Naive thymus-derived CD4-positive, alpha-beta T cell (primary cell): Measurements from ENCODE around the gene KRTAP4-3. TPM values are rescaled to one million over a fixed set of nuclear protein-coding genes. Genes with fewer than 3 reads are reported as not detected.
"Not testable (repeated sequence)": the region's sequence is repeated elsewhere in the genome, so short reads cannot be mapped to it uniquely, and the experiment has no call there.

ENCODE experiments used
- ATAC-seq: fragments of 150-1000 bp; cut with Tn5 transposase; 2 replicates; pipeline ENCODE4 v1.10.0; 2021; ENCODE audit warnings: mild to moderate bottlenecking, moderate library complexity
- CTCF ChIA-PET: fragments of 350-600 bp; sonication (Branson Sonifier 250); formaldehyde crosslinking; loops from one replicate; lab custom pipeline; 2021; ENCODE audit warnings: antibody characterized with exemption; lab: Charles Lee
- POLR2A ChIA-PET: fragments of 350-600 bp; sonication (Branson Sonifier 250); formaldehyde crosslinking; loops from one replicate; lab custom pipeline; 2021; ENCODE audit warnings: antibody characterized with exemption, inconsistent platforms; lab: Charles Lee
- DNase-seq, 9 donors: peaks; one replicate each; pipeline versions ENCODE4 v3.0.0 to v3.0.0-alpha.2; 2020 to 2022; ENCODE audit warnings: mixed read lengths in 1 of 9
- H3K27ac ChIP-seq: one replicate; pipeline ENCODE4 v1.7.0; 2013; ENCODE audit warnings: mild to moderate bottlenecking, low read depth, low read length, moderate library complexity
- H3K27me3 ChIP-seq, 2 donors: one replicate each; pipeline ENCODE4 v1.7.0; 2013; ENCODE audit warnings: low read length in 2 of 2, mild to moderate bottlenecking in 2 of 2, moderate library complexity in 2 of 2; ENCODE audit not compliant: control insufficient read depth in 2 of 2, insufficient read depth in 2 of 2
- H3K36me3 ChIP-seq, 3 experiments: 1 replicate in 2 of 3; 2 replicates in 1 of 3; pipeline ENCODE4 v1.7.0; 2013; ENCODE audit warnings: low read length in 3 of 3, mild to moderate bottlenecking in 3 of 3, moderate library complexity in 1 of 3; ENCODE audit not compliant: insufficient read depth in 3 of 3, control insufficient read depth in 2 of 3
- H3K4me1 ChIP-seq, 2 donors: one replicate each; pipeline ENCODE4 v1.7.0; 2013; ENCODE audit warnings: low read length in 2 of 2, mild to moderate bottlenecking in 2 of 2, moderate library complexity in 1 of 2; ENCODE audit not compliant: control insufficient read depth in 2 of 2, insufficient read depth in 2 of 2
- H3K4me3 ChIP-seq: 2 replicates; pipeline ENCODE4 v1.7.0; 2013; ENCODE audit warnings: mild to moderate bottlenecking, low read length
- H3K9me3 ChIP-seq, 3 experiments: 1 replicate in 2 of 3; 2 replicates in 1 of 3; pipeline ENCODE4 v1.7.0; 2013; ENCODE audit warnings: low read length in 3 of 3; ENCODE audit not compliant: control insufficient read depth in 2 of 3
- H3K27ac Mint-ChIP-seq, 9 donors: one replicate each; pipeline ENCODE4 v1.8.0; 2020 to 2022; ENCODE audit warnings: mixed read lengths in 9 of 9, mild to moderate bottlenecking in 8 of 9, moderate library complexity in 5 of 9, inconsistent platforms in 2 of 9
- H3K27me3 Mint-ChIP-seq, 5 donors: one replicate each; pipeline ENCODE4 v1.8.0; 2021 to 2022; ENCODE audit warnings: mixed read lengths in 5 of 5, mild to moderate bottlenecking in 1 of 5
- H3K36me3 Mint-ChIP-seq, 5 donors: one replicate each; pipeline ENCODE4 v1.8.0; 2020 to 2022; ENCODE audit warnings: mixed read lengths in 5 of 5, mild to moderate bottlenecking in 3 of 5, inconsistent platforms in 1 of 5
- H3K4me1 Mint-ChIP-seq, 7 donors: one replicate each; pipeline ENCODE4 v1.8.0; 2020 to 2022; ENCODE audit warnings: mixed read lengths in 7 of 7, mild to moderate bottlenecking in 3 of 7, inconsistent platforms in 1 of 7
- H3K4me3 Mint-ChIP-seq, 10 donors: one replicate each; pipeline ENCODE4 v1.8.0; 2020 to 2022; ENCODE audit warnings: mild to moderate bottlenecking in 10 of 10, mixed read lengths in 10 of 10, moderate library complexity in 6 of 10, inconsistent platforms in 2 of 10
- H3K9me3 Mint-ChIP-seq, 11 donors: one replicate each; pipeline ENCODE4 v1.8.0; 2020 to 2022; ENCODE audit warnings: mixed read lengths in 11 of 11, mild to moderate bottlenecking in 4 of 11, inconsistent platforms in 1 of 11, moderate library complexity in 1 of 11
- intact Hi-C, 2 donors: fragments of 100-400 bp; cut with micrococcal nuclease; formaldehyde crosslinking; loops; one replicate each; pipeline ENCODE4 v1.15.1; 2023
- polyA plus RNA-seq, 2 donors: library from polyadenylated mRNA; unstranded; fragments of 300-500 nt; fragmentation: Illumina TruSeq; gene quantifications; one replicate each; pipeline ENCODE4 v1.2.3, GENCODE V29; 2021
- total RNA-seq, 6 experiments: library from RNA in 5 of 6; stranded (reverse) in 5 of 6; gene quantifications; 1 replicate in 5 of 6; 2 replicates in 1 of 6; pipeline ENCODE4 v1.2.3 and lab custom pipeline; 2021 to 2026

The KRTAP4-3 gene
- total and polyA plus RNA-seq, 7 experiments from 2014 or later = not detected

GRCh38 chr17:41148971-41149651, 18.9 kb downstream of the KRTAP4-3 start:
- H3K9me3 ChIP-seq, DNase-seq, H3K4me1 ChIP-seq, ATAC-seq, H3K36me3 Mint-ChIP-seq, H3K4me3 ChIP-seq, H3K27ac ChIP-seq, POLR2A ChIA-PET, H3K4me3 Mint-ChIP-seq, H3K9me3 Mint-ChIP-seq, intact Hi-C loops, H3K36me3 ChIP-seq, H3K27me3 ChIP-seq: not testable (repeated sequence)
- Mint-ChIP-seq H3K4me1 (peaks cover 0 to 19% (median 5%) of the 10 kb centered on the region in 7 donors), H3K27ac (peak overlapping the region in 1 of 9 donors; percentile 7), H3K27me3 (peaks cover 0 to 18% (median 0%) of the 10 kb centered on the region in 5 donors)
- CTCF ChIA-PET = interaction anchor here (0.6 kb wide), 1 partner anchor 39 kb away, joined by 5 read pairs; no protein-coding TSS in a partner anchor

DNA sequence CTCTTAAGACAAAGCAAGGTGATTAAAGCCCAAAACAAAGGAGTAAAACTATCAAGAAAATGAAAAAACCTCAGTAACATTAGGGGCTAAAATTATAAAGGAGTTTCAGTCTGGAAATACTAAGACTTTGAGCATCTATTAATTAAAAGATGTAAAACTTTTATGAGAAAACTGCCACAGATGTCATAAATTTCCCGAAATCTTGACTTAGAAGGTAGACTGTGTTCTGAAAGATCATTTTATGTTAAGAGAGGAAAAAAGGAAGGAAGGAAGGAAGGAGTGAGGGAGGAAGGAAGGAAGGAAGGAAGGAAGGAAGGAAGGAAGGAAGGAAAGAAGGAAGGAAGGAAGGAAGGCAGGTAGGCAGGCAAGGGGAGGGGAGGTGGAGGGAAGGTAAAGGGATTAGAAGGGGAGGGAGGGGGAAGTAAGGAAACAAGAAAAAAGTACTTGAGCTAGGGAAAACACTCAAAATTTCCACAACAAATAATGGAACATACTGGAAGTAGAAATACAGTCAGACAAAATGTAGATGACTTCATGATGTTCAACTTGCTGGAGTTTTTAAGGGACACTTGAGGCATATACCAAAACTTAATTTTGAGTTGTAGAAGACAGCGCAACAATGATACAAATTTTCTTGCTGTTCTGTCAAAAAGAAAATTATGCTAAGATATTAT, 20.4 kb downstream of the KRTAP4-3 start:
- Mint-ChIP-seq H3K36me3 (peaks cover 0 to 15% (median 8%) of the 10 kb centered on the region in 5 donors), H3K27ac (peak overlapping the region in 2 of 9 donors; percentile 4 to 61)

GRCh38 chr17:41145261-41145660, 22.8 kb downstream of the KRTAP4-3 start:
- POLR2A ChIA-PET = no interaction called here

More for the DNA sequence above, 20.4 kb downstream of the KRTAP4-3 start:
- Mint-ChIP-seq H3K4me3 (no peak overlapping the region), H3K4me1 (peaks cover 0 to 8% (median 4%) of the 10 kb centered on the region in 7 donors), H3K27me3 (peaks cover 0 to 8% (median 0%) of the 10 kb centered on the region in 5 donors), H3K9me3 (peaks cover 7 to 22% (median 9%) of the 10 kb centered on the region in 11 donors)
- no peaks in the 10 kb centered on the region for H3K27me3 ChIP-seq
- ATAC-seq (no peak), DNase-seq (no peak)
- POLR2A ChIA-PET = no interaction called here
- no peaks in the 10 kb centered on the region for H3K36me3 ChIP-seq
- H3K27ac ChIP-seq = no peak overlapping the region
- intact Hi-C loops = no loop called here
- CTCF ChIA-PET = no interaction called here
- H3K9me3 ChIP-seq = peaks cover 0 to 6% (median 0%) of the 10 kb centered on the region in 3 experiments
- H3K4me1 ChIP-seq = no peaks in the 10 kb centered on the region
- no peak overlapping the region for H3K4me3 ChIP-seq

DNA sequence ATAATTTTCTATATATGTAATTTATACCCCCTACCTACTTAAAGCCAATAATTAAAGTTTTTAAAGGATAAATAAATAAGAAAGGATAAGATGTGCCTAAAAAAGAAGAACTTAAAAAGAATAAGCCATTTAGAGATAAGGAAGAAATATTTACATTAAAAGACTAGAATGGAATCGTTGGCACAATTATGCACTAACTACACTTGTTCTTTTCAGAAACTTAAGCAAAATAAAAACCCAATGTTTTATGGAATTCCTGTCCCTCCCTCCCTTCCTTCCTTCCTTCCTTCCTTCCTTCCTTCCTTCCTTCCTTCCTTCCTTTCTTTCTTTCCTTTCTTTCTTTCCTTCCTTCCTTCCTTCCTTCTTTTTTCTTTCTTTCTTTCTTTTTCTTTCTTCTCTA, 23.2 kb downstream of the KRTAP4-3 start:
- ATAC-seq (no peak), DNase-seq (no peak)
- peaks cover 0 to 8% (median 4%) of the 10 kb centered on the region in 7 donors for H3K4me1 Mint-ChIP-seq
- Histone ChIP-seq H3K27ac (no peak overlapping the region), H3K9me3 (peaks cover 0 to 11% (median 0%) of the 10 kb centered on the region in 3 experiments), H3K27me3 (no peaks in the 10 kb centered on the region), H3K4me3 (no peak overlapping the region), H3K36me3 (no peaks in the 10 kb centered on the region), H3K4me1 (no peaks in the 10 kb centered on the region)
- H3K27ac Mint-ChIP-seq = no peak overlapping the region
- intact Hi-C loops = no loop called here
- H3K9me3 Mint-ChIP-seq = peaks cover 9 to 47% (median 21%) of the 10 kb centered on the region in 11 donors
- peaks cover 0 to 27% (median 16%) of the 10 kb centered on the region in 5 donors for H3K36me3 Mint-ChIP-seq
- H3K4me3 Mint-ChIP-seq = no peak overlapping the region
- ChIA-PET POLR2A (no interaction called here), CTCF (no interaction called here)
- H3K27me3 Mint-ChIP-seq = peaks cover 0 to 8% (median 0%) of the 10 kb centered on the region in 5 donors

More at GRCh38 chr17:41145261-41145660, 22.8 kb downstream of the KRTAP4-3 start:
- Mint-ChIP-seq H3K4me3 (no peak overlapping the region), H3K27ac (no peak overlapping the region), H3K9me3 (peaks cover 9 to 44% (median 21%) of the 10 kb centered on the region in 11 donors), H3K4me1 (peaks cover 0 to 8% (median 4%) of the 10 kb centered on the region in 7 donors), H3K36me3 (peaks cover 0 to 26% (median 16%) of the 10 kb centered on the region in 5 donors), H3K27me3 (peaks cover 0 to 8% (median 0%) of the 10 kb centered on the region in 5 donors)
- Histone ChIP-seq H3K27ac (no peak overlapping the region), H3K4me3 (no peak overlapping the region), H3K4me1 (no peaks in the 10 kb centered on the region), H3K9me3 (peaks cover 0 to 8% (median 0%) of the 10 kb centered on the region in 3 experiments), H3K27me3 (no peaks in the 10 kb centered on the region), H3K36me3 (no peaks in the 10 kb centered on the region)
- ATAC-seq (no peak), DNase-seq (no peak)
- intact Hi-C loops = no loop called here
- CTCF ChIA-PET = no interaction called here

DNA sequence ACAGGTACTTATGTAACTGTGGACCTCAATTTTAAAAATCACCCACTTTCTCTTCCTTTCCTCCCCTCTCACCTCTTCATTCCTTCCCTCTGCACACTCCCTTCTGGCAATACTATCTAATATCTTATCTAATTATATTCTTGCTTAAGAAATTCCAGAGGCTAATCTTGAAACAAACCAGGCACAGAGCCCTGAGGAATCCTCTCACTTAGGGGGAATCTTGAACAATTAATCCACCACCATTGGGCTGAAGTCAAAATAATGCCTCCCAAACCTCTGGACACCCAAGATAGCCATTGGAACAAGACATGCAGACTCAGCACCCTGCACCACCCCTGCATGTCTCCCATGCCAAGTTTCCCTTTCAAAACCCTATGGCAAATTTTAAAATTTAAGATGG, 26.7 kb downstream of the KRTAP4-3 start:
- H3K9me3 Mint-ChIP-seq = peaks cover 13 to 61% (median 29%) of the 10 kb centered on the region in 11 donors
- H3K27ac Mint-ChIP-seq = no peak overlapping the region
- ATAC-seq (no peak), DNase-seq (no peak)
- Histone ChIP-seq H3K27ac (no peak overlapping the region), H3K27me3 (no peaks in the 10 kb centered on the region), H3K4me1 (no peaks in the 10 kb centered on the region), H3K4me3 (no peak overlapping the region), H3K9me3 (peaks cover 0 to 11% (median 0%) of the 10 kb centered on the region in 3 experiments), H3K36me3 (no peaks in the 10 kb centered on the region)
- POLR2A ChIA-PET = no interaction called here
- CTCF ChIA-PET = interaction anchor here (0.6 kb wide), 1 partner anchor 410 kb away, joined by 3 read pairs; no protein-coding TSS in a partner anchor
- H3K27me3 Mint-ChIP-seq = peaks cover 0 to 5% (median 4%) of the 10 kb centered on the region in 5 donors
- intact Hi-C loops = no loop called here
- peaks cover 0 to 6% (median 2%) of the 10 kb centered on the region in 7 donors for H3K4me1 Mint-ChIP-seq
- H3K4me3 Mint-ChIP-seq = no peak overlapping the region
- H3K36me3 Mint-ChIP-seq = peaks cover 2 to 43% (median 28%) of the 10 kb centered on the region in 5 donors

GRCh38 chr17:41140360-41141131, 27.5 kb downstream of the KRTAP4-3 start, which contains the start of gene KRTAP4-6:
TSS of gene KRTAP4-6 (minus strand) at chr17:41140544. CDS start at chr17:41140487, 57 bp downstream.
- DNase-seq = no peak
- H3K27ac ChIP-seq = no peak within 1 kb of the TSS
- Mint-ChIP-seq H3K4me1 (peaks cover 0 to 9% (median 1%) of the 10 kb centered on the region in 7 donors), H3K27me3 (peaks cover 0 to 5% (median 4%) of the 10 kb centered on the region in 5 donors), H3K36me3 (peaks cover 2 to 43% (median 28%) of the 10 kb centered on the region in 5 donors), H3K27ac (peak within 1 kb of the TSS in 1 of 9 donors; percentile 12), H3K9me3 (peaks cover 13 to 61% (median 29%) of the 10 kb centered on the region in 11 donors), H3K4me3 (no peak within 1 kb of the TSS)
- no peak for ATAC-seq
- CTCF ChIA-PET = interaction anchor here (0.6 kb wide), 1 partner anchor 411 kb away, joined by 3 read pairs; no protein-coding TSS in a partner anchor
- peaks cover 0 to 11% (median 0%) of the 10 kb centered on the region in 3 experiments for H3K9me3 ChIP-seq
- POLR2A ChIA-PET = interaction anchor here (0.5 kb wide), 1 partner anchor 1613 kb away, joined by 3 read pairs; no protein-coding TSS in a partner anchor
- no peak within 1 kb of the TSS for H3K4me3 ChIP-seq
- no peaks in the 10 kb centered on the region for H3K36me3 ChIP-seq
- H3K4me1 ChIP-seq = no peaks in the 10 kb centered on the region
- no peaks in the 10 kb centered on the region for H3K27me3 ChIP-seq
- intact Hi-C loops = no loop called here
